HepG2 (cell line): Measurements from ENCODE around the gene FLT3LG. TPM values are rescaled to one million over a fixed set of nuclear protein-coding genes. Genes with fewer than 3 reads are reported as not detected.

Experiments
- ATM ChIP-seq: fragments of 450-650 bp; IDR thresholded peaks from 2 replicates; pipeline ENCODE4 v1.7.1; 2017; ENCODE audit warnings: mild to moderate bottlenecking, borderline replicate concordance
- CBX5 ChIP-seq: sonication (generic); formaldehyde crosslinking; IDR thresholded peaks from 2 replicates; pipeline ENCODE4 v1.4.0; 2020; ENCODE audit warnings: missing genetic modification reagents, borderline replicate concordance
- DNMT3B ChIP-seq: conservative IDR thresholded peaks from 2 replicates; pipeline ENCODE4 v1.6.1; 2016; ENCODE audit warnings: missing biosample characterization, control low read depth
- NPAS2 ChIP-seq: sonication (generic); formaldehyde crosslinking; IDR thresholded peaks from 2 replicates; pipeline ENCODE4 v1.8.0; 2022; ENCODE audit warnings: mild to moderate bottlenecking, missing genetic modification reagents, borderline replicate concordance
- POLR2AphosphoS5 ChIP-seq: IDR thresholded peaks from 2 replicates; pipeline ENCODE4 v1.6.1; 2012; ENCODE audit warnings: low read depth, low read length
- RARA ChIP-seq: IDR thresholded peaks from 2 replicates; pipeline ENCODE4 v1.6.1; 2016; ENCODE audit warnings: missing genetic modification reagents, missing compliant biosample characterization
- SMARCE1 ChIP-seq: fragments of 450-650 bp; IDR thresholded peaks from 2 replicates; pipeline ENCODE4 v1.6.1; 2017; ENCODE audit warnings: borderline replicate concordance
- SOX5 ChIP-seq: IDR thresholded peaks from 2 replicates; pipeline ENCODE4 v1.6.1; 2016; ENCODE audit warnings: borderline replicate concordance
- TCF12 ChIP-seq, 2 experiments: fragments of 450-650 bp in 1 of 2; sonication (generic) in 1 of 2; formaldehyde crosslinking in 1 of 2; IDR thresholded peaks; 2 replicates each; pipeline versions ENCODE4 v1.6.1 to v1.8.0; 2017 to 2022; ENCODE audit warnings: antibody characterized with exemption in 1 of 2, mild to moderate bottlenecking in 1 of 2, missing genetic modification reagents in 1 of 2, moderate library complexity in 1 of 2
- ZNF260 ChIP-seq: sonication (generic); formaldehyde crosslinking; IDR thresholded peaks from 2 replicates; pipeline ENCODE4 v1.4.0; 2020; ENCODE audit warnings: missing genetic modification reagents, low read depth, mild to moderate bottlenecking, borderline replicate concordance
- ZNF549 ChIP-seq: sonication (generic); formaldehyde crosslinking; IDR thresholded peaks from 2 replicates; pipeline ENCODE4 v1.5.0; 2020; ENCODE audit warnings: missing genetic modification reagents
- ZNF572 ChIP-seq: sonication (generic); formaldehyde crosslinking; IDR thresholded peaks from 2 replicates; pipeline ENCODE4 v1.5.1; 2020; ENCODE audit warnings: mild to moderate bottlenecking, missing genetic modification reagents
- ZNF841 ChIP-seq: sonication (generic); formaldehyde crosslinking; IDR thresholded peaks from 2 replicates; pipeline ENCODE4 v1.8.1; 2023; ENCODE audit warnings: missing genetic modification reagents, borderline replicate concordance
- polyA plus RNA-seq, 8 experiments: library from polyadenylated mRNA; depleted of rRNA in 3 of 8; stranded (reverse) in 7 of 8; unstranded in 1 of 8; fragments of >200 nt; fragmentation: Illumina TruSeq in 4 of 8; extraction: Trizol in 4 of 8; gene quantifications; 2 replicates each; pipeline versions ENCODE4 v1.2.1 to v1.2.3, GENCODE V29; 2011 to 2016; ENCODE audit warnings: low read depth in 4 of 8, missing spikeins in 1 of 8, mixed read lengths in 1 of 8; ENCODE audit not compliant: insufficient read depth in 1 of 8
- total RNA-seq, 5 experiments: library from RNA; depleted of rRNA; stranded (reverse); fragments of >200 nt; fragmentation: Illumina TruSeq; extraction: Trizol; gene quantifications; 2 replicates each; pipeline ENCODE4 v1.2.3, GENCODE V29; 2016; ENCODE audit warnings: low read depth in 1 of 5
- TF ChIP-seq, protein P1 (sequence below): sonication (generic); formaldehyde crosslinking; IDR thresholded peaks from 2 replicates; pipeline ENCODE4 v1.4.0; 2020; ENCODE audit warnings: missing genetic modification reagents, borderline replicate concordance
- TF ChIP-seq, protein P2 (sequence below): sonication (generic); formaldehyde crosslinking; IDR thresholded peaks from 2 replicates; pipeline ENCODE4 v1.4.0; 2020; ENCODE audit warnings: missing genetic modification reagents, borderline replicate concordance
- TF ChIP-seq, protein P3 (sequence below): sonication (generic); formaldehyde crosslinking; IDR thresholded peaks from 2 replicates; pipeline ENCODE4 v1.8.1; 2023; ENCODE audit warnings: mild to moderate bottlenecking, missing genetic modification reagents
- TF ChIP-seq, protein P4 (sequence below): sonication (generic); formaldehyde crosslinking; IDR thresholded peaks from 2 replicates; pipeline ENCODE4 v1.4.0; 2020; ENCODE audit warnings: missing genetic modification reagents
- TF ChIP-seq, protein P5 (sequence below): sonication (generic); formaldehyde crosslinking; IDR thresholded peaks from 2 replicates; pipeline ENCODE4 v1.4.0; 2020; ENCODE audit warnings: missing genetic modification reagents, borderline replicate concordance

Gene FLT3LG
- total and polyA plus RNA-seq, 2 of the 13 experiments (the other 11 are each of a cell fraction or from before 2014, with no cell fraction given), result 1.5 to 2.6 TPM

DNA sequence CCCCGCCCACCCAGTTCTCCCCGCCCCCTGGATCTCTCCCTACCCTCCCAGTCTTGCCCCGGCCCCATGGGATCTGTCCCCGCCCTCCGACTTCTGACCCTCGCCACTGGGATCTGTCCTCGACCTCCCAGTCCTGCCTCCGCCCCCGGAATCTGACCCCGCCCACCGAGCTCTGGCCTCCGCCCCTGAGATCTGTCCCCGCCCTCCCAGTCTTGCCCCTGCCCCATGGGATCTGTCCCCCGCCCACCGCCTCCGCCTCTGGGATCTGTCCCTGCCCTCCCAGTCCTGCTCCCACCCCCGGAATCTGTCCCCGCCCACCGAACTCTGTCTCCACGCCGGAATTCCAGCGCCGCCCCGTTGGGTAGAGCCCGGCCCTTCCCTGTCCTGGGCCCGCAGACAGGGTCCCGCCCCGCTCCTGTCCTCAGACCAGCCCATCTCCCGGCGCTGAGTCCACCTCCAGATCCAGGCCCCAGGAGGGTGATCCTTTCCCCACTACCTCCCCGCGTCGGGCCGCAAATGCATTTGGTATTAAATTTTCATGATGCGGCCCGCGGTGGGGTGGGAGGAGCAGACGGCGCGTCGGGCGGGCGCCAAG is 31.1 kb upstream of the FLT3LG start (continued):
- no peak for TF ChIP-seq CBX5 (CRISPR knock-in tag)
- no peak for TF ChIP-seq ZNF260 (CRISPR knock-in tag)
- no peak for TF ChIP-seq ZNF841
- TF ChIP-seq DNMT3B (CRISPR knock-in tag), result no peak
- TF ChIP-seq SMARCE1, result no peak
- TF ChIP-seq, protein P1, sequence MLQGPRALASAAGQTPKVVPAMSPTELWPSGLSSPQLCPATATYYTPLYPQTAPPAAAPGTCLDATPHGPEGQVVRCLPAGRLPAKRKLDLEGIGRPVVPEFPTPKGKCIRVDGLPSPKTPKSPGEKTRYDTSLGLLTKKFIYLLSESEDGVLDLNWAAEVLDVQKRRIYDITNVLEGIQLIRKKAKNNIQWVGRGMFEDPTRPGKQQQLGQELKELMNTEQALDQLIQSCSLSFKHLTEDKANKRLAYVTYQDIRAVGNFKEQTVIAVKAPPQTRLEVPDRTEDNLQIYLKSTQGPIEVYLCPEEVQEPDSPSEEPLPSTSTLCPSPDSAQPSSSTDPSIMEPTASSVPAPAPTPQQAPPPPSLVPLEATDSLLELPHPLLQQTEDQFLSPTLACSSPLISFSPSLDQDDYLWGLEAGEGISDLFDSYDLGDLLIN (CRISPR knock-in tag), result no peak
- TF ChIP-seq, protein P2, sequence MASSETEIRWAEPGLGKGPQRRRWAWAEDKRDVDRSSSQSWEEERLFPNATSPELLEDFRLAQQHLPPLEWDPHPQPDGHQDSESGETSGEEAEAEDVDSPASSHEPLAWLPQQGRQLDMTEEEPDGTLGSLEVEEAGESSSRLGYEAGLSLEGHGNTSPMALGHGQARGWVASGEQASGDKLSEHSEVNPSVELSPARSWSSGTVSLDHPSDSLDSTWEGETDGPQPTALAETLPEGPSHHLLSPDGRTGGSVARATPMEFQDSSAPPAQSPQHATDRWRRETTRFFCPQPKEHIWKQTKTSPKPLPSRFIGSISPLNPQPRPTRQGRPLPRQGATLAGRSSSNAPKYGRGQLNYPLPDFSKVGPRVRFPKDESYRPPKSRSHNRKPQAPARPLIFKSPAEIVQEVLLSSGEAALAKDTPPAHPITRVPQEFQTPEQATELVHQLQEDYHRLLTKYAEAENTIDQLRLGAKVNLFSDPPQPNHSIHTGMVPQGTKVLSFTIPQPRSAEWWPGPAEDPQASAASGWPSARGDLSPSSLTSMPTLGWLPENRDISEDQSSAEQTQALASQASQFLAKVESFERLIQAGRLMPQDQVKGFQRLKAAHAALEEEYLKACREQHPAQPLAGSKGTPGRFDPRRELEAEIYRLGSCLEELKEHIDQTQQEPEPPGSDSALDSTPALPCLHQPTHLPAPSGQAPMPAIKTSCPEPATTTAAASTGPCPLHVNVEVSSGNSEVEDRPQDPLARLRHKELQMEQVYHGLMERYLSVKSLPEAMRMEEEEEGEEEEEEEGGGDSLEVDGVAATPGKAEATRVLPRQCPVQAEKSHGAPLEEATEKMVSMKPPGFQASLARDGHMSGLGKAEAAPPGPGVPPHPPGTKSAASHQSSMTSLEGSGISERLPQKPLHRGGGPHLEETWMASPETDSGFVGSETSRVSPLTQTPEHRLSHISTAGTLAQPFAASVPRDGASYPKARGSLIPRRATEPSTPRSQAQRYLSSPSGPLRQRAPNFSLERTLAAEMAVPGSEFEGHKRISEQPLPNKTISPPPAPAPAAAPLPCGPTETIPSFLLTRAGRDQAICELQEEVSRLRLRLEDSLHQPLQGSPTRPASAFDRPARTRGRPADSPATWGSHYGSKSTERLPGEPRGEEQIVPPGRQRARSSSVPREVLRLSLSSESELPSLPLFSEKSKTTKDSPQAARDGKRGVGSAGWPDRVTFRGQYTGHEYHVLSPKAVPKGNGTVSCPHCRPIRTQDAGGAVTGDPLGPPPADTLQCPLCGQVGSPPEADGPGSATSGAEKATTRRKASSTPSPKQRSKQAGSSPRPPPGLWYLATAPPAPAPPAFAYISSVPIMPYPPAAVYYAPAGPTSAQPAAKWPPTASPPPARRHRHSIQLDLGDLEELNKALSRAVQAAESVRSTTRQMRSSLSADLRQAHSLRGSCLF (CRISPR knock-in tag), result no peak
- TF ChIP-seq, protein P3, sequence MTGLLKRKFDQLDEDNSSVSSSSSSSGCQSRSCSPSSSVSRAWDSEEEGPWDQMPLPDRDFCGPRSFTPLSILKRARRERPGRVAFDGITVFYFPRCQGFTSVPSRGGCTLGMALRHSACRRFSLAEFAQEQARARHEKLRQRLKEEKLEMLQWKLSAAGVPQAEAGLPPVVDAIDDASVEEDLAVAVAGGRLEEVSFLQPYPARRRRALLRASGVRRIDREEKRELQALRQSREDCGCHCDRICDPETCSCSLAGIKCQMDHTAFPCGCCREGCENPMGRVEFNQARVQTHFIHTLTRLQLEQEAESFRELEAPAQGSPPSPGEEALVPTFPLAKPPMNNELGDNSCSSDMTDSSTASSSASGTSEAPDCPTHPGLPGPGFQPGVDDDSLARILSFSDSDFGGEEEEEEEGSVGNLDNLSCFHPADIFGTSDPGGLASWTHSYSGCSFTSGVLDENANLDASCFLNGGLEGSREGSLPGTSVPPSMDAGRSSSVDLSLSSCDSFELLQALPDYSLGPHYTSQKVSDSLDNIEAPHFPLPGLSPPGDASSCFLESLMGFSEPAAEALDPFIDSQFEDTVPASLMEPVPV (CRISPR knock-in tag), result no peak
- TF ChIP-seq ZNF572 (CRISPR knock-in tag), result no peak
- no peak for TF ChIP-seq ATM
- no peak for TF ChIP-seq RARA (CRISPR knock-in tag)
- no peak for TF ChIP-seq SOX5
- TF ChIP-seq NPAS2 (CRISPR knock-in tag), result no peak
- no peak for TF ChIP-seq ZNF549
- TF ChIP-seq, protein P4, sequence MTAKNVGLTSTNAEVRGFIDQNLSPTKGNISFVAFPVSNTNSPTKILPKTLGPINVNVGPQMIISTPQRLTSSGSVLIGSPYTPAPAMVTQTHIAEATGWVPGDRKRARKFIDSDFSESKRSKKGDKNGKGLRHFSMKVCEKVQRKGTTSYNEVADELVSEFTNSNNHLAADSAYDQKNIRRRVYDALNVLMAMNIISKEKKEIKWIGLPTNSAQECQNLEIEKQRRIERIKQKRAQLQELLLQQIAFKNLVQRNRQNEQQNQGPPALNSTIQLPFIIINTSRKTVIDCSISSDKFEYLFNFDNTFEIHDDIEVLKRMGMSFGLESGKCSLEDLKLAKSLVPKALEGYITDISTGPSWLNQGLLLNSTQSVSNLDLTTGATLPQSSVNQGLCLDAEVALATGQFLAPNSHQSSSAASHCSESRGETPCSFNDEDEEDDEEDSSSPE (CRISPR knock-in tag), result no peak
- TF ChIP-seq, protein P5, sequence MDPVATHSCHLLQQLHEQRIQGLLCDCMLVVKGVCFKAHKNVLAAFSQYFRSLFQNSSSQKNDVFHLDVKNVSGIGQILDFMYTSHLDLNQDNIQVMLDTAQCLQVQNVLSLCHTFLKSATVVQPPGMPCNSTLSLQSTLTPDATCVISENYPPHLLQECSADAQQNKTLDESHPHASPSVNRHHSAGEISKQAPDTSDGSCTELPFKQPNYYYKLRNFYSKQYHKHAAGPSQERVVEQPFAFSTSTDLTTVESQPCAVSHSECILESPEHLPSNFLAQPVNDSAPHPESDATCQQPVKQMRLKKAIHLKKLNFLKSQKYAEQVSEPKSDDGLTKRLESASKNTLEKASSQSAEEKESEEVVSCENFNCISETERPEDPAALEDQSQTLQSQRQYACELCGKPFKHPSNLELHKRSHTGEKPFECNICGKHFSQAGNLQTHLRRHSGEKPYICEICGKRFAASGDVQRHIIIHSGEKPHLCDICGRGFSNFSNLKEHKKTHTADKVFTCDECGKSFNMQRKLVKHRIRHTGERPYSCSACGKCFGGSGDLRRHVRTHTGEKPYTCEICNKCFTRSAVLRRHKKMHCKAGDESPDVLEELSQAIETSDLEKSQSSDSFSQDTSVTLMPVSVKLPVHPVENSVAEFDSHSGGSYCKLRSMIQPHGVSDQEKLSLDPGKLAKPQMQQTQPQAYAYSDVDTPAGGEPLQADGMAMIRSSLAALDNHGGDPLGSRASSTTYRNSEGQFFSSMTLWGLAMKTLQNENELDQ (CRISPR knock-in tag), result no peak
- TF ChIP-seq TCF12 (IDR thresholded peaks at IDR 0.05), result no peak
- TF ChIP-seq TCF12 (CRISPR knock-in tag; IDR thresholded peaks at IDR 0.05), result no peak
- TF ChIP-seq POLR2AphosphoS5, result peak; percentile 52; the same call in 1 of the 2 replicates
